Heart left ventricle (tissue), 13 donors: ENCODE results near the gene SLIT3.

Experiments
- CTCF ChIP-seq, 12 donors: fragments of 200-600 bp; sonication (generic) in 4 of 12; IDR thresholded peaks; one replicate each; pipeline versions ENCODE4 v1.5.0 to v1.8.0; 2018 to 2022; ENCODE audit warnings: antibody characterized with exemption in 12 of 12, mild to moderate bottlenecking in 5 of 12
- POLR2A ChIP-seq, 2 donors: fragments of 450-650 bp; IDR thresholded peaks; one replicate each; pipeline ENCODE4 v1.6.1; 2017; ENCODE audit warnings: antibody characterized with exemption in 2 of 2, mild to moderate bottlenecking in 2 of 2, moderate library complexity in 2 of 2
- donor health status: ischemic (EF 13 %, LVEDD 7.1; RV severe dilation, severe dysfunction).
- donor health status: DM: no; HTN: yes; CAD: no.
- donor health status: DM: no; HTN: no; CAD: no.
- donor health status: ischemic (EF 25% LVEDD 6.9; RV normal size, moderate dysfunction).
- donor health status: ischemic (EF 25% LVEDD 5.7; RV mildly dilated, moderate dysfunction).
- donor health status: ischemic (EF 35%, LVEDD 5.7; RV mildly dilated, moderate dysfunction).
- donor health status: nonischemic (EF 11% LVEDD 7.7; RV severe dilation, severe dysfunction).
- donor health status: DM: yes; HTN: yes; CAD: no.
- donor health status: PGD.
- donor health status: ischemic (EF 29% LVEDD 5.4; RV normal size, mild dysfunction).
- donor health status: nonischemic (EF 23%, LVEDD 6.1; RV moderate dilation, normal function).

- TF ChIP-seq CTCF (IDR thresholded peaks at IDR 0.05) (no peak), POLR2A (IDR thresholded peaks at IDR 0.05) (no peak)
These were observed 325.6 kb downstream of the SLIT3 start for GRCh38 chr5:168975331-168975730.
